Tibial nerve (tissue), 3 donors: Measurements from ENCODE around the gene ARID4A.

Experiments
- CTCF ChIP-seq, 5 experiments: fragments of 200-600 bp in 3 of 5; fragments of 450-650 bp in 2 of 5; sonication (generic) in 3 of 5; IDR thresholded peaks; one replicate each; pipeline ENCODE4 v1.5.1; 2016 to 2019; ENCODE audit warnings: antibody characterized with exemption in 5 of 5, mild to moderate bottlenecking in 3 of 5, moderate library complexity in 2 of 5
- POLR2A ChIP-seq, 2 donors: fragments of 450-650 bp; IDR thresholded peaks; one replicate each; pipeline ENCODE4 v1.6.1; 2017; ENCODE audit warnings: antibody characterized with exemption in 2 of 2, mild to moderate bottlenecking in 2 of 2, moderate library complexity in 2 of 2

- TF ChIP-seq CTCF (IDR thresholded peaks at IDR 0.05) (no peak), POLR2A (IDR thresholded peaks at IDR 0.05) (no peak)
Observed at GRCh38 chr14:58353516-58354299, 55.4 kb downstream of the ARID4A start.
